ENCODE results near the gene CREB5.

The CREB5 gene

GRCh38 chr7:28695300-28696295 lies 283.3 kb downstream of the CREB5 start:
- no peak for DNase-seq

- DNase-seq = no peak
Observed at GRCh38 chr7:28697913-28698563, 285.7 kb downstream of the CREB5 start.

- DNase-seq = no peak
Observed at GRCh38 chr7:28698840-28699239, 286.5 kb downstream of the CREB5 start.

GRCh38 chr7:28700096-28700495 lies 287.8 kb downstream of the CREB5 start:
- DNase-seq = no peak

- no peak for DNase-seq
Observed at GRCh38 chr7:28700790-28701203, 288.5 kb downstream of the CREB5 start.

GRCh38 chr7:28701731-28702130 lies 289.4 kb downstream of the CREB5 start:
- no peak for DNase-seq

GRCh38 chr7:28702171-28702570 lies 289.9 kb downstream of the CREB5 start:
- DNase-seq = no peak

- DNase-seq = no peak
Observed at GRCh38 chr7:28703037-28703765, 290.9 kb downstream of the CREB5 start.

- DNase-seq = no peak
Observed at GRCh38 chr7:28704706-28705105, 292.4 kb downstream of the CREB5 start.

GRCh38 chr7:28705350-28705749 lies 293.0 kb downstream of the CREB5 start:
- no peak for DNase-seq

GRCh38 chr7:28706584-28706983 lies 294.3 kb downstream of the CREB5 start:
- no peak for DNase-seq

GRCh38 chr7:28707291-28707690 lies 295.0 kb downstream of the CREB5 start:
- DNase-seq = no peak

- DNase-seq = no peak
Observed at GRCh38 chr7:28708033-28708951, 296.0 kb downstream of the CREB5 start.

GRCh38 chr7:28709748-28710147 lies 297.4 kb downstream of the CREB5 start:
- no peak for DNase-seq

GRCh38 chr7:28711114-28711513 lies 298.8 kb downstream of the CREB5 start:
- DNase-seq = no peak

- DNase-seq = no peak
Observed at GRCh38 chr7:28714459-28715120, 302.3 kb downstream of the CREB5 start.

GRCh38 chr7:28717445-28718054 lies 305.2 kb downstream of the CREB5 start:
- DNase-seq = no peak

GRCh38 chr7:28718055-28718481 lies 305.8 kb downstream of the CREB5 start:
- no peak for DNase-seq

GRCh38 chr7:28718545-28718944 lies 306.2 kb downstream of the CREB5 start:
- no peak for DNase-seq

GRCh38 chr7:28722684-28723083 lies 310.4 kb downstream of the CREB5 start:
- no peak for DNase-seq

GRCh38 chr7:28723336-28723735 lies 311.0 kb downstream of the CREB5 start:
- DNase-seq = no peak

All from CD4-positive, alpha-beta T cell treated with Interleukin-17A for 4 hours (primary cell).